Measurements from ENCODE around the gene CLN6.
"Not testable (repeated sequence)": the region's sequence is repeated elsewhere in the genome, so short reads cannot be mapped to it uniquely, and the experiment has no call there.

CLN6 gene

GRCh38 chr15:68256675-68257450, 27.3 kb upstream of the CLN6 start:
- Histone ChIP-seq H3K27me3 (ENCODE audit: control insufficient read depth, insufficient read depth, low read length) (no peaks in the 10 kb centered on the region), H3K36me3 (ENCODE audit: control insufficient read depth, insufficient read depth, low read length) (no peaks in the 10 kb centered on the region), H3K4me1 (ENCODE audit: control insufficient read depth, insufficient read depth, low read length) (peaks cover 14% of the 10 kb centered on the region), H3K9me3 (ENCODE audit: control insufficient read depth, insufficient read depth, low read length) (no peaks in the 10 kb centered on the region), H3K4me3 (ENCODE audit: low read depth, low read length) (peak overlapping the region; percentile 61), H3K27ac (ENCODE audit: low read depth, low read length) (peak overlapping the region; percentile 86), H3K9ac (ENCODE audit: low read depth, low read length) (peak overlapping the region; percentile 87)

DNA sequence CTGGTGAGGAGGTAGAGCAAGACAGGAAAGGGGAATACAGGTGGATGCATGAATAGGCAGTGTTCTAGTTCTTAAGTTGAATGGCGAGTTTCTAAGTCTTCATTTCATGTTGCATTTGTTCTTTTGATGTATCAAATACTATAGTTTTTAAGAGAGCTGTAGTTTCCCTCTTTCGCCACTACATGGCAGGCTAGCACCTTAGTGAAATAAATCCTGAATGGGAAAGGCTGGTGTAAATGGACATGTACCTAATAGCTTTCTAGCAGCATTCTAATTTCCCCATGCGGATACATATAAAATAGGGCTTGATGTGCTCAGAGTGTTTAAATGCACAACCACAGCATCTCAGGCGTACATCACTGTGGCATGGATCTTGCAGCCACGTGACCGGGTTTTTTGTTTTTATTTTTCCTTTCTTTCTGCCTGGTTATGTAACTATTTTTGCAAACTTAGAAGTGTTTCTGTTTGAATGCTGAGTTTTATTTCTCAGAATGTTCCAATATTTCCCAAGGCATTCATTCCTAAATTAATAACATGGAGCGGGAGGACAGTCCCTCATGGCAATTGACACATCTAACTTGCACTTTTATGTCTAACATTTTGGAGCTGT, 23.5 kb upstream of the CLN6 start:
- no peak overlapping the region for H3K27ac ChIP-seq (ENCODE audit: low read depth, low read length)
- no peaks in the 10 kb centered on the region for H3K27me3 ChIP-seq (ENCODE audit: control insufficient read depth, insufficient read depth, low read length)
- H3K9me3 ChIP-seq (ENCODE audit: control insufficient read depth, insufficient read depth, low read length) = no peaks in the 10 kb centered on the region
- no peak overlapping the region for H3K9ac ChIP-seq (ENCODE audit: low read depth, low read length)
- no peak overlapping the region for H3K4me3 ChIP-seq (ENCODE audit: low read depth, low read length)
- no peaks in the 10 kb centered on the region for H3K36me3 ChIP-seq (ENCODE audit: control insufficient read depth, insufficient read depth, low read length)
- H3K4me1 ChIP-seq (ENCODE audit: control insufficient read depth, insufficient read depth, low read length) = peaks cover 14% of the 10 kb centered on the region

DNA sequence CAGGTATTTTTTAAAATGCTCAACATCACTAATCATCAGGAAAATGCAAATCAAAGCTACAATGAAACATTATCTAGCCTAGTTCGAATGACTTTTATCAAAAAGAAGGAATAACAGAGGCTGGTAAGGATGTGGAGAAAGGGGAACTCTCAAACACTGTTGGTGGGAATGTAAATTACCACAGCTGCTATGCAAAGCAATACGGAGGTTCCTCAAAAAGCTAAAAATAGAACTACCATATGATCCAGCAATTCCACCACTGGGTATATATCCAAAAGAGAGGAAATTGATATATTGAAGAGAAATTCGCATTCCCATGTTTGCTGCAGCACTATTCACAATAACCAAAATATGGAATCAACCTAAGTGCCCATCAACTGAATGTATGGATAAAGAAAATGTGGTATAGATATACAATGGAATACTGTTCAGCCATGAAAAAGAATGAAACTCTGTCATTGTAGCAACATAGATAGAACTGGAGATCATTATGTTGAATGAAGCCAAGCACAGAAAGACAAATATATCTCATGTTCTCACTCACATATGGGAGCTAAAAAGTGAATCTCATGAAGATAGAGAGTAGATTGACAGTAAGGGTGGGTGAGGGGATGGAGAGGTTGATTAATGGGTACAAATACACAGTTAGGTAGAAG, 19.7 kb upstream of the CLN6 start:
- Histone ChIP-seq H3K4me1 (ENCODE audit: control insufficient read depth, insufficient read depth, low read length) (peaks cover 4% of the 10 kb centered on the region; the same call in 1 of the 2 replicates), H3K9ac (ENCODE audit: low read depth, low read length) (no peak overlapping the region), H3K4me3 (ENCODE audit: low read depth, low read length) (no peak overlapping the region), H3K27ac (ENCODE audit: low read depth, low read length) (no peak overlapping the region), H3K27me3 (ENCODE audit: control insufficient read depth, insufficient read depth, low read length) (no peaks in the 10 kb centered on the region), H3K36me3 (ENCODE audit: control insufficient read depth, insufficient read depth, low read length) (no peaks in the 10 kb centered on the region), H3K9me3 (ENCODE audit: control insufficient read depth, insufficient read depth, low read length) (no peaks in the 10 kb centered on the region)

- no peaks in the 10 kb centered on the region for H3K9me3 ChIP-seq (ENCODE audit: control insufficient read depth, insufficient read depth, low read length)
- H3K4me1 ChIP-seq (ENCODE audit: control insufficient read depth, insufficient read depth, low read length) = no peaks in the 10 kb centered on the region
- no peak overlapping the region for H3K27ac ChIP-seq (ENCODE audit: low read depth, low read length)
- no peak overlapping the region for H3K9ac ChIP-seq (ENCODE audit: low read depth, low read length)
- H3K36me3 ChIP-seq (ENCODE audit: control insufficient read depth, insufficient read depth, low read length) = no peaks in the 10 kb centered on the region
- no peaks in the 10 kb centered on the region for H3K27me3 ChIP-seq (ENCODE audit: control insufficient read depth, insufficient read depth, low read length)
- H3K4me3 ChIP-seq (ENCODE audit: low read depth, low read length) = no peak overlapping the region
These were observed 14.7 kb upstream of the CLN6 start for GRCh38 chr15:68244235-68244634.

DNA sequence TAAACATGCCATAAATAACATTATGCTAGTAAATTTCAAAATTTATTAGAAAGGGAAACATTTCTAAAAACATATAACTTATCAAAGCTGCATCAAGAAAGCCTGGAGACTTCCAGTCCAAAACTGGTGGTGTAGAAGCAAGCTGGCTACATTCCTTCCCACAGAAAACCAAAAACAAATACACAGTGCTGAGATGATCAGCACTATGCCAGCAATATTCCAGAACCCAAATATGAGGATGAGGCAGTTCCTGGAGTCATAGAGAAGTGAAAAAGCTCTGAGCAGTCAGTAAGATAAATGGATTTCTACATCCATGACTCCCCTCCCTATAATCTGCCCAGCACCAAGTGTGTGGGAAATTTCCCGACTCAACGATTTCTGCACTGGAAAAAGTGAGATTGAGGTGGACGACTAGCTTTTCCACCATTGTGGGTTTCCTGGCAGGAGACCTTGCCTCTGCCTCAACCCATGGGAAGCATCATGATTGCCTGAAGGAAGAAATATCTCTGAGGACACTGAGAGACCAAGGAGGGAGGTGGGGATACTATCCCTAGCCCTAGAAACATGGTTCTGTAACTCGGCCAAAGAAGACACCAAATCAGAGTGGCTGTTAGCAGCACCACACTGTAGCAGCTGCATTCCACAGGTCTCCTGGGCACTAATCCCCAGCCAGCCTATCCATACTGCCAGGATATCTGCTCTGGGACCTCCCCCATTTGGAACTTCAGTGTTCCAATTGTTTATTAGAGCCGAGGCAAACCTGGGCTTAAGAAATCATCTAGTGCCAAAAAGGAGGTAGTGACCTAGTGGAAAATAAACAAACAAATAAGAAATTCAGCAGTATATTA, 11.8 kb upstream of the CLN6 start:
- no peaks in the 10 kb centered on the region for H3K36me3 ChIP-seq (ENCODE audit: control insufficient read depth, insufficient read depth, low read length)
- H3K27me3 ChIP-seq (ENCODE audit: control insufficient read depth, insufficient read depth, low read length) = no peaks in the 10 kb centered on the region
- H3K4me1 ChIP-seq (ENCODE audit: control insufficient read depth, insufficient read depth, low read length) = no peaks in the 10 kb centered on the region
- no peaks in the 10 kb centered on the region for H3K9me3 ChIP-seq (ENCODE audit: control insufficient read depth, insufficient read depth, low read length)
- no peak overlapping the region for H3K9ac ChIP-seq (ENCODE audit: low read depth, low read length)
- no peak overlapping the region for H3K27ac ChIP-seq (ENCODE audit: low read depth, low read length)
- H3K4me3 ChIP-seq (ENCODE audit: low read depth, low read length) = no peak overlapping the region

DNA sequence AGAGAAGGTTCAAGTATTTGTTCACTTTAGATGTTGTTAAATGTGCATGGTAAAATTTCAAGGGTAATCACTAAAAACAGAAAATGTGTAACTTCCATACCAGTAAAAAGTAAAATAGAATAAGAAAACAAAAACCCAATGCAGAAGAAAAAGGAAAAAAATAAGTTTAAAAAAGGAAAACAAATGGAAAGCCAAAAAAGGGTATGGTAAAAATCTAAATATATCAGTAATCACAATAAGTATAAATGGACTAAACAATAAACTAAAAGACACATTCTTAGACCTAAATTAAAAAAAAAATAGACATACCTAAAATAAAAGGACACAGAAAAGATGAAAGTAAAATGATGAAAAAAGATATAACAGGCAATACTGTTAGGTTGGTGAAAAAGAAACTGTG, 9.5 kb upstream of the CLN6 start:
- Histone ChIP-seq H3K4me1 (ENCODE audit: control insufficient read depth, insufficient read depth, low read length) (no peaks in the 10 kb centered on the region), H3K4me3 (ENCODE audit: low read depth, low read length) (no peak overlapping the region), H3K36me3 (ENCODE audit: control insufficient read depth, insufficient read depth, low read length) (no peaks in the 10 kb centered on the region), H3K9ac (ENCODE audit: low read depth, low read length) (no peak overlapping the region), H3K9me3 (ENCODE audit: control insufficient read depth, insufficient read depth, low read length) (no peaks in the 10 kb centered on the region), H3K27me3 (ENCODE audit: control insufficient read depth, insufficient read depth, low read length) (no peaks in the 10 kb centered on the region), H3K27ac (ENCODE audit: low read depth, low read length) (no peak overlapping the region)

- no peaks in the 10 kb centered on the region for H3K36me3 ChIP-seq (ENCODE audit: control insufficient read depth, insufficient read depth, low read length)
- H3K27me3 ChIP-seq (ENCODE audit: control insufficient read depth, insufficient read depth, low read length) = peaks cover 8% of the 10 kb centered on the region
- peaks cover 4% of the 10 kb centered on the region for H3K4me1 ChIP-seq (ENCODE audit: control insufficient read depth, insufficient read depth, low read length)
- H3K4me3 ChIP-seq (ENCODE audit: low read depth, low read length) = no peak overlapping the region
- no peak overlapping the region for H3K9ac ChIP-seq (ENCODE audit: low read depth, low read length)
- no peaks in the 10 kb centered on the region for H3K9me3 ChIP-seq (ENCODE audit: control insufficient read depth, insufficient read depth, low read length)
- no peak overlapping the region for H3K27ac ChIP-seq (ENCODE audit: low read depth, low read length)
These were observed 5.5 kb upstream of the CLN6 start for GRCh38 chr15:68235022-68235421.

DNA sequence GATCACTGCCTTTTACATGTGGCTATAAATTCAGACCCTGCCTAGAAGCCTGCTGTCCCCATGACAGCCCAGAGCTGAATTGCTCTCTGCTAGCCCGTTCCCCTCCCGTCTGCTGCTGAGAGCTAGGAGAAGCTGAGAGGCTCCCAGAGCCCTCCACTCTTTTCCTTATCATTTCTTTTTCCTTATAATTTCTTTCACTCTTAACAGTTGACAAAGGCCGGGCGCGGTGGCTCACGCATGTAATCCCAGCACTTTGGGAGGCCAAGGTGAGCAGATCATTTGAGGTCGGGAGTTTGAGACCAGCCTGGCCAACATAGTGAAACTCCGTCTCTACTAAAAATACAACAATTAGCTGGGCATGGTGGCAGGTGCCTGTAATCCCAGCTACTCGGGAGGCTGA, 5.0 kb upstream of the CLN6 start:
- H3K9ac ChIP-seq (ENCODE audit: low read depth, low read length); H3K4me3 ChIP-seq (ENCODE audit: low read depth, low read length); H3K27ac ChIP-seq (ENCODE audit: low read depth, low read length); H3K36me3 ChIP-seq (ENCODE audit: control insufficient read depth, insufficient read depth, low read length); H3K27me3 ChIP-seq (ENCODE audit: control insufficient read depth, insufficient read depth, low read length); H3K9me3 ChIP-seq (ENCODE audit: control insufficient read depth, insufficient read depth, low read length); H3K4me1 ChIP-seq (ENCODE audit: control insufficient read depth, insufficient read depth, low read length): not testable (repeated sequence)

- H3K9me3 ChIP-seq (ENCODE audit: control insufficient read depth, insufficient read depth, low read length) = no peaks in the 10 kb centered on the region
- H3K9ac ChIP-seq (ENCODE audit: low read depth, low read length) = no peak overlapping the region
- no peak overlapping the region for H3K4me3 ChIP-seq (ENCODE audit: low read depth, low read length)
- peaks cover 5% of the 10 kb centered on the region for H3K4me1 ChIP-seq (ENCODE audit: control insufficient read depth, insufficient read depth, low read length)
- H3K36me3 ChIP-seq (ENCODE audit: control insufficient read depth, insufficient read depth, low read length) = no peaks in the 10 kb centered on the region
- peaks cover 10% of the 10 kb centered on the region for H3K27me3 ChIP-seq (ENCODE audit: control insufficient read depth, insufficient read depth, low read length)
- H3K27ac ChIP-seq (ENCODE audit: low read depth, low read length) = no peak overlapping the region
These were observed 4.5 kb upstream of the CLN6 start for GRCh38 chr15:68234060-68234459.

GRCh38 chr15:68232937-68233336, 3.4 kb upstream of the CLN6 start:
- H3K36me3 ChIP-seq (ENCODE audit: control insufficient read depth, insufficient read depth, low read length) = no peaks in the 10 kb centered on the region
- H3K27ac ChIP-seq (ENCODE audit: low read depth, low read length) = no peak overlapping the region
- peaks cover 10% of the 10 kb centered on the region for H3K27me3 ChIP-seq (ENCODE audit: control insufficient read depth, insufficient read depth, low read length)
- H3K4me3 ChIP-seq (ENCODE audit: low read depth, low read length) = no peak overlapping the region
- H3K9ac ChIP-seq (ENCODE audit: low read depth, low read length) = no peak overlapping the region
- H3K4me1 ChIP-seq (ENCODE audit: control insufficient read depth, insufficient read depth, low read length) = peaks cover 11% of the 10 kb centered on the region
- no peaks in the 10 kb centered on the region for H3K9me3 ChIP-seq (ENCODE audit: control insufficient read depth, insufficient read depth, low read length)
